ENCODE measurements around the gene ADAMTS3. TPM values are rescaled to one million over a fixed set of nuclear protein-coding genes. Genes with fewer than 3 reads are reported as not detected.

The ADAMTS3 gene
- total RNA-seq, 1 donor from 2014 or later: 7.4 TPM

DNA sequence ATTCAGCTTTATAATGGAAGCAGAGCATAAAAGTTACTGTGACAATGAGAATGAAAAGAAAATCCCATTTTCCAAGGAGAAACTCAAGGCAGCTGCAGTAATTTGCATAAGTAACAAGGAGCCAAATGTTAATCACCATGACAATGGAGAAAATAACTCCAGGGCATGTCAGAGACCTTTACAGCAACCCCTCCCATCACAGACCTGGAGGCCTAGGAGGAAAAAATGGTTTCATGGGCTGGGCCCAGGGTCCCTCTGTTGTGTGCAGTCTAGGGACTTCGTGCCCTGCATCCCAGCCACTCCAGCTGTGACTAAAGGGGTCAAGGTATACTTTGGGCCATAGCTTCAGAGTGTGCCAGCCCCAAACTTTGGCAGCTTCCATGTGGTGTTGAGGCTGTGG, 313.8 kb downstream of the ADAMTS3 start:
- Mint-ChIP-seq H3K4me3 (ENCODE audit: unreplicated experiment) (no peak overlapping the region), H3K27ac (ENCODE audit: unreplicated experiment) (no peak overlapping the region), H3K36me3 (ENCODE audit: low read depth, unreplicated experiment) (peaks cover 7% of the 10 kb centered on the region), H3K4me1 (ENCODE audit: unreplicated experiment) (no peaks in the 10 kb centered on the region), H3K27me3 (ENCODE audit: unreplicated experiment) (no peaks in the 10 kb centered on the region), H3K9me3 (ENCODE audit: unreplicated experiment) (peaks cover 3% of the 10 kb centered on the region)
- TF ChIP-seq, protein P1, sequence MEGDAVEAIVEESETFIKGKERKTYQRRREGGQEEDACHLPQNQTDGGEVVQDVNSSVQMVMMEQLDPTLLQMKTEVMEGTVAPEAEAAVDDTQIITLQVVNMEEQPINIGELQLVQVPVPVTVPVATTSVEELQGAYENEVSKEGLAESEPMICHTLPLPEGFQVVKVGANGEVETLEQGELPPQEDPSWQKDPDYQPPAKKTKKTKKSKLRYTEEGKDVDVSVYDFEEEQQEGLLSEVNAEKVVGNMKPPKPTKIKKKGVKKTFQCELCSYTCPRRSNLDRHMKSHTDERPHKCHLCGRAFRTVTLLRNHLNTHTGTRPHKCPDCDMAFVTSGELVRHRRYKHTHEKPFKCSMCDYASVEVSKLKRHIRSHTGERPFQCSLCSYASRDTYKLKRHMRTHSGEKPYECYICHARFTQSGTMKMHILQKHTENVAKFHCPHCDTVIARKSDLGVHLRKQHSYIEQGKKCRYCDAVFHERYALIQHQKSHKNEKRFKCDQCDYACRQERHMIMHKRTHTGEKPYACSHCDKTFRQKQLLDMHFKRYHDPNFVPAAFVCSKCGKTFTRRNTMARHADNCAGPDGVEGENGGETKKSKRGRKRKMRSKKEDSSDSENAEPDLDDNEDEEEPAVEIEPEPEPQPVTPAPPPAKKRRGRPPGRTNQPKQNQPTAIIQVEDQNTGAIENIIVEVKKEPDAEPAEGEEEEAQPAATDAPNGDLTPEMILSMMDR (IDR thresholded peaks at IDR 0.05; ENCODE audit: unreplicated experiment): no peak
- DNase-seq (ENCODE audit: low spot score): no peak

DNA sequence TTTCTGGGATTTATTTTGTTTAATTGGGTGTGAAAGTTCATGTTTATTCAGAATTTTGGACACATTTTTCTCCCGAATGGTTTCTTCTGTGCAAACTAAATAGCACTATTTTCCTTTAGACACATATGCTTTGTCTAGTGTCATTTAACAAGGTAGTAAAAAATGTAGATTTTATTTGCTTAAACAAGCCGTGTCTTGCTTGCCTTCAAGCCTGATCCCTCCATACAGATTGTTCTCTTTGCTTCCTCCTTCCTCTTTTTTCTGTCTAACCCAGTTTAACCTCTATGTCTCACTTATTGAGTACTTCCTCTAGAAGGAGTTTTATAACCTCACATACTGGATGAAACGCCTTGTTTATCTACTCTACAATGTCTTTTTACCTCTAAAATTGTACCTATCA, 325.4 kb downstream of the ADAMTS3 start:
- DNase-seq (ENCODE audit: low spot score): no peak
- H3K27me3 Mint-ChIP-seq (ENCODE audit: unreplicated experiment): no peaks in the 10 kb centered on the region
- H3K4me3 Mint-ChIP-seq (ENCODE audit: unreplicated experiment): no peak overlapping the region
- TF ChIP-seq, protein P1 (IDR thresholded peaks at IDR 0.05; ENCODE audit: unreplicated experiment): no peak
- no peaks in the 10 kb centered on the region for H3K36me3 Mint-ChIP-seq (ENCODE audit: low read depth, unreplicated experiment)
- peaks cover 5% of the 10 kb centered on the region for H3K4me1 Mint-ChIP-seq (ENCODE audit: unreplicated experiment)
- H3K9me3 Mint-ChIP-seq (ENCODE audit: unreplicated experiment): no peaks in the 10 kb centered on the region
- no peak overlapping the region for H3K27ac Mint-ChIP-seq (ENCODE audit: unreplicated experiment)

DNA sequence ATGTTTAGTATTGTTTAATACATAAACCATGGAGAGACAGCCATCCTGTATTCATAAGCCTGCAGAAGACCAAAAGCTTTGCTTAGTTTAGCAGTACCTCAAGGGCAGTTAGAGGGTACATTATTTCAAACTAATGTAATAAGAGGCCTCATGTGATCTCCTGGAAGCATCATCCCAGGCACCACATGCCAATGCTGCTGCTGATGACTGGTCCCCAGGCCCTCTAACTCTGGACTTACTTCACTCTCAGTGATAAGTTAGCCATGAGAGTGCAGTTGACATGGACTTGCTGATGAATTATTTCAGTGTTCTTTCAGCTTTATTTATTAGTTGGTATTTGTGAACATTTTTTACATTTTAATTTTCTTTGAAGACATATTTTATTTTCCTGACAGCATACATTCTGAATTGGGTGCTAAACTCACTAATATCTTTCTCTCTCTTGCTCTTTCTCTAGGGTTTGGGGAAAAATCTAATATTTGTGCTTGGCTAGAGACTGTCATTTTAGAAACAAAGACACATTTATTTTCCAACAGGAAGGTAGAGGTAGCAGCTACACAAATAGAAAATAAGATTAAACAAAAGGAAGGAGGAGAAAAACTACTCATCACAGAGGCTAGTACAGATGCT, 329.4 kb downstream of the ADAMTS3 start:
- Mint-ChIP-seq H3K27ac (ENCODE audit: unreplicated experiment) (no peak overlapping the region), H3K9me3 (ENCODE audit: unreplicated experiment) (no peaks in the 10 kb centered on the region), H3K4me3 (ENCODE audit: unreplicated experiment) (no peak overlapping the region), H3K27me3 (ENCODE audit: unreplicated experiment) (no peaks in the 10 kb centered on the region), H3K36me3 (ENCODE audit: low read depth, unreplicated experiment) (peaks cover 4% of the 10 kb centered on the region), H3K4me1 (ENCODE audit: unreplicated experiment) (peaks cover 5% of the 10 kb centered on the region)
- TF ChIP-seq, protein P1 (IDR thresholded peaks at IDR 0.05; ENCODE audit: unreplicated experiment): no peak
- no peak for DNase-seq (ENCODE audit: low spot score)
